ENCODE results near the gene UQCR10.

GRCh38 chr22:29739346-29739875, 27.8 kb upstream of the UQCR10 start:
- no peak for TF ChIP-seq POLR2A (IDR thresholded peaks at IDR 0.05)
- TF ChIP-seq CTCF (IDR thresholded peaks at IDR 0.05), result no peak
